GM13976 (cell line): ENCODE data around the gene ERBIN.
"Not testable (repeated sequence)": the region's sequence is repeated elsewhere in the genome, so short reads cannot be mapped to it uniquely, and the experiment has no call there.

Experiments
- DNase-seq: peaks from one replicate; pipeline ENCODE4 v3.0.0; 2012; ENCODE audit warnings: low spot score
- CTCF ChIP-seq: IDR thresholded peaks from 2 replicates; pipeline ENCODE4 v1.5.1; 2012; ENCODE audit warnings: borderline replicate concordance, mild to moderate bottlenecking; ENCODE audit not compliant: insufficient read depth; ENCODE audit errors: extremely low read depth, missing control alignments, control extremely low read depth
- in situ Hi-C: fragments of 300-500 bp; cut with MboI; formaldehyde crosslinking; loops from one replicate; pipeline ENCODE4 v1.12.0; 2022; ENCODE audit warnings: low sequenced_read_pairs, mixed read lengths, inconsistent platforms; ENCODE audit not compliant: unreplicated experiment

ERBIN gene

GRCh38 chr5:65903581-65903980 is 22.8 kb upstream of the ERBIN start:
- in situ Hi-C loops = no loop called here
- no peak for TF ChIP-seq CTCF
- no peak for DNase-seq

DNA sequence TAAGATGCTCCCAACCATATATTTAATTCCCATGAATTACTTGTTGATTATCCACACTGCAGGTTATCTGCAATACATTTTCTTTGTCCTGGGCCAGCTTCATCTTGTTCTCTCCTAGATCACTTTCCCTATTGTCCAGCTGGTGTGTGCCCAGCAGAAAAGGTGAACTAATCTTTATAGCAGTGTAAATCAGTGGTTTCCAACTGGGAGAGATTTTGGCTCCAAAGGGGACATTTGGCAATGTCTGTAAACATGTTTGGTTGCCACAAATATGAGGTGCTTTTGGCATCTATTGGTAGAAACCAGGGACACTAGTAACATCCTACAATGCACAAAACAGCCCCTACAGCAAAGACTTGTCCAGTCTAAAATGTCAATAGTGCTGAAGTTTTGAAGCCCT is 20.1 kb upstream of the ERBIN start:
- DNase-seq = no peak
- in situ Hi-C loops = no loop called here
- no peak for TF ChIP-seq CTCF

GRCh38 chr5:65907135-65907534 is 19.2 kb upstream of the ERBIN start:
- DNase-seq = no peak
- in situ Hi-C loops = no loop called here
- TF ChIP-seq CTCF = no peak

DNA sequence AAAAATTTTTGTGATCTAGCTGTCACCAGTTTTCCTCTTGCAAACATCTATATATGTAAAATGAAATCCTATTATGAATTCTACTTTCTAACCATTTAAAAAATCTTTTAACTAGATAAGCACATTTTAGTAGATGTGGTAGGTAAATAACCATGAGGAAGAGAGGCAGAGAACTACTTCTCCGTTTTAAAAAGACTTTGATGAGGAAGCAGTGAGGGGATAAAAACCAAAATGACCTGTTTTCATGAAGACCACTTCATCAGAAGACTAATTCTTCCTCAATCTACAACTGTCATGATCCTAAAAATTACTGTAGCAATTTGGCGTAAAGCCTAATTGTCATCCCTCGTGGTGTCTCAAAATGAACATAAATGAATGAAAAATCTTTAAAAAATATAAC is 15.7 kb upstream of the ERBIN start:
- in situ Hi-C loops = no loop called here
- DNase-seq = no peak
- TF ChIP-seq CTCF = no peak

- TF ChIP-seq CTCF = no peak
- in situ Hi-C loops = no loop called here
- DNase-seq = no peak
Measured at GRCh38 chr5:65912311-65912710, 14.1 kb upstream of the ERBIN start.

- no peak for TF ChIP-seq CTCF
- in situ Hi-C loops = no loop called here
- no peak for DNase-seq
Measured at GRCh38 chr5:65913519-65913918, 12.9 kb upstream of the ERBIN start.

DNA sequence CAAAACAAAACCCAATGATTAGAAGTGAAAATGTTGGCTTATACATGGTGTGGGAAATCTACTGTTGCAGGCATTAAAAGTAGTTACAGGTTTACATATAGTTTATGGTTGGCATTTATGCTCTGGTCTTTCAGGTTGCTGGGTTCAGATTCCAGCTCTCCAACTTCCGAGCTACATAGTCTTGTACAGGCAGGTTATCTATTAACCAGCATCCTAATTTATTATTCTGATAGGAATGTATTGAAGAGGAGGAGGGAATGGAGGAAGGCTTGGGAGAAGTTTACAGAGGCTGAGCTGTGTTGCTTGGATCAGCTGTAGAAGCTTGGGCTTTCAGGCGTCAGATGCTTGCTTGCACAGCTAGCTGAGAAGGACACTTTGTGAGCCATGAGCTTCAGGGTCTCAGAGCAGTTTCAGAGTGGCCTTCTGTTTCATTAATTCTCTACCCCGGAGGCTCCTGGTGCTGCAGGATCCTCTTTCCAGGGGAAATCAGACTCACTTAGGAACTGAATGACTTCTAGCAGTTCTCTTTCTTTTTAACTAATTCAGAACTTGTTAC is 11.7 kb upstream of the ERBIN start:
- in situ Hi-C loops = no loop called here
- no peak for TF ChIP-seq CTCF
- no peak for DNase-seq

- in situ Hi-C loops, DNase-seq: not testable (repeated sequence)
Measured at GRCh38 chr5:65915661-65916060, 10.7 kb upstream of the ERBIN start.
